ENCODE data around the gene CNTD1.

The CNTD1 gene

GRCh38 chr17:42781639-42782165, 17.0 kb upstream of the CNTD1 start:
- no peak overlapping the region for H3K27ac ChIP-seq
- TF ChIP-seq ZFX (IDR thresholded peaks at IDR 0.05; ENCODE audit: borderline replicate concordance): no peak
- TF ChIP-seq, protein P1, sequence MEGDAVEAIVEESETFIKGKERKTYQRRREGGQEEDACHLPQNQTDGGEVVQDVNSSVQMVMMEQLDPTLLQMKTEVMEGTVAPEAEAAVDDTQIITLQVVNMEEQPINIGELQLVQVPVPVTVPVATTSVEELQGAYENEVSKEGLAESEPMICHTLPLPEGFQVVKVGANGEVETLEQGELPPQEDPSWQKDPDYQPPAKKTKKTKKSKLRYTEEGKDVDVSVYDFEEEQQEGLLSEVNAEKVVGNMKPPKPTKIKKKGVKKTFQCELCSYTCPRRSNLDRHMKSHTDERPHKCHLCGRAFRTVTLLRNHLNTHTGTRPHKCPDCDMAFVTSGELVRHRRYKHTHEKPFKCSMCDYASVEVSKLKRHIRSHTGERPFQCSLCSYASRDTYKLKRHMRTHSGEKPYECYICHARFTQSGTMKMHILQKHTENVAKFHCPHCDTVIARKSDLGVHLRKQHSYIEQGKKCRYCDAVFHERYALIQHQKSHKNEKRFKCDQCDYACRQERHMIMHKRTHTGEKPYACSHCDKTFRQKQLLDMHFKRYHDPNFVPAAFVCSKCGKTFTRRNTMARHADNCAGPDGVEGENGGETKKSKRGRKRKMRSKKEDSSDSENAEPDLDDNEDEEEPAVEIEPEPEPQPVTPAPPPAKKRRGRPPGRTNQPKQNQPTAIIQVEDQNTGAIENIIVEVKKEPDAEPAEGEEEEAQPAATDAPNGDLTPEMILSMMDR (IDR thresholded peaks at IDR 0.05): no peak

- TF ChIP-seq, protein P1 (IDR thresholded peaks at IDR 0.05): no peak
- TF ChIP-seq ZFX (IDR thresholded peaks at IDR 0.05; ENCODE audit: borderline replicate concordance): no peak
- no peak overlapping the region for H3K27ac ChIP-seq
Measured at GRCh38 chr17:42782166-42783061, 16.2 kb upstream of the CNTD1 start.

DNA sequence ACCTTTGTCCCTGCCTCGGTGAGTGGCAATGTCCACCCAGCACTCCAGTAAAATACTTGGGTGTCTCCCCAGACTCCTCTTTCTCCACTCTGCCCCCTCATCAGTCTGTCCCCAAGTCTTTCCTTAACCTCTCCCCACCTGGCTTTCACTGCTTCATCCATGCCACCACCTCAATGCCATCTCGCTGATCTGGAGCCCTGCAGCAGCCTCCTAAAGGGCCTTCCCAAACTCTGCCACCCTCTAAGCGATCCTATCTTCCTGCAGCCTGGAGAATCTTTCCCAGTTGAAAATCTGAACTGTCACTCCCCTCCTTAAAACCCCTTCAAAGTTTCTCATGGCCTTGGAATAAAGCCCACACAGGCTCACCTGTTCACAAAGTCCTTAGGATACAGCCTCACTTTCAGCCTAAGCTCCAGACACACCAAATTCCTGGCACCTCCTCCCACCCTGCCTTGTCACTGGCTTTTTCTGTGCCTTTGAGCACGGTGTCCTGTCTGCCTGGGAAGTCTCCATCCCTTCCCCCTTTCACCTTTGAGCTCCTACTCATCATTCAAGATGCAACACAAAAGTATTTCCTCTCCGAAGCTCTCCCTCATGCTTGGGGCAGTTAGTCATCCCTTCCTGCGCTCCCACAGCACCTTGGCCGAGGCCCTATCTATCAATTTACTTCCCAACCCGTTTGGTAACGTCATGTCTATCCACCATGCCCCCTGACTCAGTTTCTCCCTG, 15.4 kb upstream of the CNTD1 start:
- no peak for TF ChIP-seq ZFX (IDR thresholded peaks at IDR 0.05; ENCODE audit: borderline replicate concordance)
- TF ChIP-seq, protein P1 (IDR thresholded peaks at IDR 0.05): no peak
- no peak overlapping the region for H3K27ac ChIP-seq

GRCh38 chr17:42783791-42784138, 14.9 kb upstream of the CNTD1 start:
- no peak for TF ChIP-seq ZFX (IDR thresholded peaks at IDR 0.05; ENCODE audit: borderline replicate concordance)
- TF ChIP-seq, protein P1 (IDR thresholded peaks at IDR 0.05): no peak
- no peak overlapping the region for H3K27ac ChIP-seq

- no peak overlapping the region for H3K27ac ChIP-seq
- TF ChIP-seq ZFX (IDR thresholded peaks at IDR 0.05; ENCODE audit: borderline replicate concordance): no peak
- TF ChIP-seq, protein P1 (IDR thresholded peaks at IDR 0.05): no peak
Measured at GRCh38 chr17:42784409-42784808, 14.3 kb upstream of the CNTD1 start.

GRCh38 chr17:42784811-42785592, 13.7 kb upstream of the CNTD1 start:
- TF ChIP-seq ZFX (IDR thresholded peaks at IDR 0.05; ENCODE audit: borderline replicate concordance): no peak
- TF ChIP-seq, protein P1 (IDR thresholded peaks at IDR 0.05): no peak
- H3K27ac ChIP-seq: no peak overlapping the region

All from 22Rv1 (cell line).